AG09319 (cell line): ENCODE data around the gene TTLL11.

Source experiments
- DNase-seq: peaks from one replicate; pipeline ENCODE4 v3.0.0-alpha.2; 2010; ENCODE audit warnings: low read depth; ENCODE audit errors: extremely low read depth
- CTCF ChIP-seq: IDR thresholded peaks from 2 replicates; pipeline ENCODE4 v1.5.1; 2011; ENCODE audit warnings: low read depth, mild to moderate bottlenecking, inconsistent platforms, low read length, moderate library complexity

TTLL11 gene

DNA sequence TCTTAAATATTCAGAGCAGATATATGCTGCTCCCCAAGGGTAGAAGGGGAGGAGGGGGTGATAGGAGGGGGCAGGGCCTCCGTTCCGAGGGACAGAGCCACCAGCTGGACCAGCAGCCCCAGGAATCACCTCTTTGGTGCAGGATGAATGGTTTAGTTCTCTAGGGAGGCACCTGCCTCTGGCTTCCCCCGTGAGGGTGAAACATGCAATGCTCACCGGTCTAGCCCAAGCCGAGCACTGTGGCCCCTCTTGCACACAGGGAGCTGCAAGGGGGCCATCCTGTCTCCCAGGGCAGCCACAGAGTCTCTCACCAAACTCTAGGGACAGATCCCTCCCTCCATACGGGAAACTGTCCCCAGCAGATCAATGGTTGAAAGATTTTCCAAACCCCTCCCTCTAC, 278.0 kb downstream of the TTLL11 start:
- no peak for TF ChIP-seq CTCF

GRCh38 chr9:121814594-121814993, 278.5 kb downstream of the TTLL11 start:
- TF ChIP-seq CTCF: no peak
- no peak for DNase-seq

More for the DNA sequence above, 278.0 kb downstream of the TTLL11 start:
- no peak for DNase-seq

- no peak for TF ChIP-seq CTCF
- no peak for DNase-seq
Observed at GRCh38 chr9:121813519-121814210, 279.4 kb downstream of the TTLL11 start.

- DNase-seq: no peak
- TF ChIP-seq CTCF: no peak
Observed at GRCh38 chr9:121812159-121812735, 280.9 kb downstream of the TTLL11 start.

DNA sequence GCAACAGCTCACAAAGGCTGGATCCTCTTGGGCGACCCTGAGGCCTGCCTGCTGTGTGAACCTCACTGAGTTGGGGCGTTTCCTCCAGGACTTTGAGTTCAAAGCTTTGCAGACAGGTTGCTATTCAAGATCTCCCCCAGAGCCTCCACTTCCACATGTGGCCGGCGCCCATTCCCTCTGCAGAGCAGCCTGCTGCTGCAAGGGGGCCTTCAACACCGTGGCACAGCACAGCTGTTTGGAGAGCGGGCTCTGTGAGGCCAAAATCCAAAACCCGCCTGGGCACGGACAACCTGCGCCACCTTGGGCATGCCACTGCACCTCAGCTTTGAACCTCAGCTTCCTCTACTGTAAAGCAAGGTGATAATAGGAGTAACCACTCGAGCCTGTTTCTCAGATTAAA, 281.4 kb downstream of the TTLL11 start:
- DNase-seq: no peak
- TF ChIP-seq CTCF: no peak

DNA sequence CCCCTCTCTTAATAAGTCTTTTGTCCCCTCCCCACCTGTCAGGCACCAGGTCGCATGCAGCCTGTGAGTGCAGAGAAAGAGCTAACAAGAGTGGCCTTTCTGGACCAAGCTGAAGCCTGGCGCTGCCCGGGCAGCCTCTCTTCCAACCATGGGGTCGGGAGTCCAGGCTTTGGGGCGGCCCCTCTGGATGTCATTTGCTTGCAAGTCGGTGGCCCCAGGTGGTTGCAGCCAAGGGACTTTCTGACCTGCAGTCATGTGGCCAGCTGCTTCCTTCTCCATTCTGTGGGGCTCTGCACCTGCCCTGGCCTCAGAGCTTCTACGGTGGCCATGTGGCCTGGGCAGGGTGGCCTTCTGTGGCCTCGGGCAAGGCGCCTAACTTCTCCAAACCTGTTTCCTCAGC, 282.0 kb downstream of the TTLL11 start:
- no peak for DNase-seq
- no peak for TF ChIP-seq CTCF

DNA sequence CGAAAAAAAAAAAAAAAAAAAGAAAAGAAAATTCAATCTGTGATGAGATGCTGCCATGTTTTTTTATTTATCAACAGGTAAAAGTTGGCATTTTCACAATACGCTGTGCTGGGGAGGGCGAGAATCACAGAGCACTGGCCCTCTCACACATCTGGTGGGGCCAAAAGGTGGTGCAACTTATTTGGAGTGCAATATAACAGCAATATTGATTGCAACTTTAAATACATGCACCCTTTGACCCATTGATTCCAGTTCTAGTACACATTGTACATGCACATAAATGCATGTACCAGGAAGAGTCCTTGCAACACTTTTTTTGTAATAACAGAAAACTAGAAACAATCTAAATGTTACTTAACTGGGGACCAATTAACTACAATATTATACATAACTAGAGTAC, 282.6 kb downstream of the TTLL11 start:
- no peak for DNase-seq
- no peak for TF ChIP-seq CTCF
